Hepatocyte (in vitro differentiated cells): ENCODE measurements around the gene TMEM38A. TPM values are rescaled to one million over a fixed set of nuclear protein-coding genes. Genes with fewer than 3 reads are reported as not detected.

Experiments
- DNase-seq: peaks from one replicate; pipeline ENCODE4 v3.0.0-alpha.2; 2016; ENCODE audit warnings: low spot score
- H2AFZ ChIP-seq: fragments of 200-600 bp; sonication (generic); 2 replicates; pipeline ENCODE4 v1.6.0; 2016; ENCODE audit warnings: antibody characterized with exemption, mild to moderate bottlenecking
- H3K27ac ChIP-seq: fragments of 200-600 bp; sonication (generic); 2 replicates; pipeline ENCODE4 v1.5.1; 2016; ENCODE audit warnings: mild to moderate bottlenecking
- H3K27me3 ChIP-seq: fragments of 200-600 bp; sonication (generic); 2 replicates; pipeline ENCODE4 v1.6.1; 2016
- H3K36me3 ChIP-seq: fragments of 200-600 bp; sonication (generic); replicated peaks from 2 replicates; pipeline ENCODE4 v1.5.1; 2016; ENCODE audit warnings: low read depth; ENCODE audit not compliant: insufficient read depth
- H3K4me1 ChIP-seq: fragments of 200-600 bp; sonication (generic); 2 replicates; pipeline ENCODE4 v1.5.1; 2016; ENCODE audit warnings: mild to moderate bottlenecking, moderate library complexity; ENCODE audit not compliant: insufficient read depth
- H3K4me2 ChIP-seq: fragments of 200-600 bp; sonication (generic); 2 replicates; pipeline ENCODE4 v1.6.0; 2016
- H3K4me3 ChIP-seq: fragments of 200-600 bp; sonication (generic); 2 replicates; pipeline ENCODE4 v1.5.1; 2016; ENCODE audit warnings: mild to moderate bottlenecking
- H3K79me2 ChIP-seq: fragments of 200-600 bp; sonication (generic); 2 replicates; pipeline ENCODE4 v1.6.0; 2017; ENCODE audit warnings: mild to moderate bottlenecking
- H3K9me2 ChIP-seq: fragments of 200-600 bp; sonication (generic); replicated peaks from 2 replicates; pipeline ENCODE4 v1.6.0; 2017; ENCODE audit warnings: mild to moderate bottlenecking; ENCODE audit not compliant: insufficient read depth
- H3K9me3 ChIP-seq: fragments of 200-600 bp; sonication (generic); 2 replicates; pipeline ENCODE4 v1.5.1; 2016; ENCODE audit warnings: low read depth, mild to moderate bottlenecking
- H4K20me1 ChIP-seq: fragments of 200-600 bp; sonication (generic); 2 replicates; pipeline ENCODE4 v1.6.0; 2016; ENCODE audit warnings: mild to moderate bottlenecking; ENCODE audit not compliant: insufficient read depth, poor library complexity, severe bottlenecking
- CTCF ChIP-seq: fragments of 200-600 bp; sonication (generic); IDR thresholded peaks from 2 replicates; pipeline ENCODE4 v1.5.1; 2016; ENCODE audit warnings: antibody characterized with exemption, mild to moderate bottlenecking; ENCODE audit not compliant: poor library complexity
- EZH2 ChIP-seq: fragments of 200-600 bp; sonication (generic); IDR thresholded peaks from 2 replicates; pipeline ENCODE4 v1.6.1; 2016; ENCODE audit warnings: antibody characterized with exemption, mild to moderate bottlenecking, borderline replicate concordance
- EZH2phosphoT487 ChIP-seq: fragments of 200-600 bp; sonication (generic); IDR thresholded peaks from one replicate; pipeline ENCODE4 v1.6.1; 2018; ENCODE audit warnings: antibody characterized with exemption, mild to moderate bottlenecking, low read depth, moderate library complexity; ENCODE audit not compliant: unreplicated experiment, severe bottlenecking
- WGBS: methylation state at CpG from one replicate; pipeline ENCODE4 v1.1.6; 2016; ENCODE audit warnings: low lambda C conversion rate; ENCODE audit errors: missing lambda C conversion rate; 5-methylcytosine and 5-hydroxymethylcytosine counted together
- polyA plus RNA-seq: library from polyadenylated mRNA; unstranded; fragments of >200 nt; fragmentation: Nextera tagmentation; extraction: Ambion mirVana; gene quantifications from 2 replicates; pipeline ENCODE4 v1.2.1, GENCODE V29; 2016
- total RNA-seq: library from RNA; depleted of rRNA; stranded (reverse); fragments of >200 nt; gene quantifications from 2 replicates; pipeline ENCODE4 v1.2.3, GENCODE V29; 2014

The TMEM38A gene
- total and polyA plus RNA-seq, 2 experiments from 2014 or later = 10.2 to 10.9 TPM

GRCh38 chr19:16623066-16623465 is 37.9 kb upstream of the TMEM38A start:
- H3K9me3 ChIP-seq = no peaks in the 10 kb centered on the region
- DNase-seq = no peak
- no peaks in the 10 kb centered on the region for H3K9me2 ChIP-seq
- no peak for TF ChIP-seq EZH2phosphoT487
- no peak for TF ChIP-seq EZH2
- TF ChIP-seq CTCF = no peak
- H2AFZ ChIP-seq = no peak overlapping the region
- peaks cover 97% of the 10 kb centered on the region for H4K20me1 ChIP-seq
- H3K36me3 ChIP-seq = no peaks in the 10 kb centered on the region
- H3K27me3 ChIP-seq = no peaks in the 10 kb centered on the region
- H3K79me2 ChIP-seq = peaks cover 99% of the 10 kb centered on the region
- H3K4me3 ChIP-seq = no peak overlapping the region
- H3K27ac ChIP-seq = no peak overlapping the region
- H3K4me1 ChIP-seq = peaks cover 7% of the 10 kb centered on the region
- no peak overlapping the region for H3K4me2 ChIP-seq
- WGBS = 91% methylated on average over 2 of the region's 2 CpGs

GRCh38 chr19:16623576-16623975 is 37.4 kb upstream of the TMEM38A start:
- TF ChIP-seq EZH2 = no peak
- no peak for TF ChIP-seq EZH2phosphoT487
- TF ChIP-seq CTCF = no peak
- no peak overlapping the region for H3K27ac ChIP-seq
- H3K9me3 ChIP-seq = no peaks in the 10 kb centered on the region

GRCh38 chr19:16624236-16624635 is 36.7 kb upstream of the TMEM38A start:
- Histone ChIP-seq H3K4me2 (no peak overlapping the region), H3K9me3 (no peaks in the 10 kb centered on the region), H3K36me3 (no peaks in the 10 kb centered on the region), H3K4me3 (no peak overlapping the region), H3K27me3 (no peaks in the 10 kb centered on the region), H3K4me1 (peaks cover 10% of the 10 kb centered on the region), H3K9me2 (no peaks in the 10 kb centered on the region), H3K27ac (no peak overlapping the region), H3K79me2 (peaks cover 87% of the 10 kb centered on the region), H4K20me1 (peaks cover 85% of the 10 kb centered on the region), H2AFZ (no peak overlapping the region)
- no peak for TF ChIP-seq CTCF
- no peak for TF ChIP-seq EZH2
- TF ChIP-seq EZH2phosphoT487 = no peak
- 98% methylated on average over 10 of the region's 10 CpGs for WGBS
- no peak for DNase-seq

More at GRCh38 chr19:16623576-16623975, 37.4 kb upstream of the TMEM38A start:
- Histone ChIP-seq H3K4me3 (no peak overlapping the region), H4K20me1 (peaks cover 91% of the 10 kb centered on the region), H3K79me2 (peaks cover 94% of the 10 kb centered on the region), H3K36me3 (no peaks in the 10 kb centered on the region), H3K4me1 (peaks cover 7% of the 10 kb centered on the region), H3K4me2 (no peak overlapping the region), H2AFZ (no peak overlapping the region), H3K27me3 (no peaks in the 10 kb centered on the region), H3K9me2 (no peaks in the 10 kb centered on the region)
- 93% methylated on average over 6 of the region's 6 CpGs for WGBS
- DNase-seq = no peak
